Pancreas (tissue), 10 donors: Measurements from ENCODE around the gene MGAT4B. TPM values are rescaled to one million over a fixed set of nuclear protein-coding genes. Genes with fewer than 3 reads are reported as not detected.

Source experiments
- ATAC-seq, 4 donors: fragments of 200-7000 bp; cut with Tn5 transposase; one replicate each; pipeline versions ENCODE4 v1.8.0 to v1.9.1; 2020; ENCODE audit warnings: mild to moderate bottlenecking in 4 of 4, moderate library complexity in 4 of 4
- DNase-seq, 6 donors: peaks; one replicate each; pipeline ENCODE4 v3.0.0-alpha.2; 2020
- FAIRE-seq: peaks from 2 replicates; lab custom pipeline; 2012; peaks lifted over from hg19 to GRCh38; lab: Jason Lieb, UNC
- H3K27ac ChIP-seq, 4 donors: fragments of 200-600 bp; sonication (generic); 1 replicate in 3 of 4; 2 replicates in 1 of 4; pipeline versions ENCODE4 v1.5.0 to v1.8.0; 2020
- H3K27me3 ChIP-seq, 4 donors: fragments of 200-600 bp; one replicate each; pipeline ENCODE4 v1.8.0; 2021
- H3K36me3 ChIP-seq, 3 donors: fragments of 200-600 bp; sonication (generic) in 1 of 3; one replicate each; pipeline versions ENCODE4 v1.5.0 to v1.8.0; 2020 to 2021
- H3K4me1 ChIP-seq, 3 donors: fragments of 200-600 bp; one replicate each; pipeline ENCODE4 v1.8.0; 2021
- H3K4me3 ChIP-seq, 4 donors: fragments of 200-600 bp; sonication (generic) in 2 of 4; one replicate each; pipeline versions ENCODE4 v1.5.0 to v1.8.0; 2020 to 2021
- H3K9me3 ChIP-seq, 4 donors: fragments of 200-600 bp; one replicate each; pipeline ENCODE4 v1.8.0; 2021
- WGBS, 2 donors: extraction: QIAGEN DNeasy Blood & Tissue Kit; methylation state at CpG; one replicate each; pipeline ENCODE4 v1.1.7; 2013; 5-methylcytosine and 5-hydroxymethylcytosine counted together
- intact Hi-C, 3 donors: fragments of 100-400 bp; cut with DNase I; formaldehyde crosslinking; loops; one replicate each; pipeline versions ENCODE4 v1.11.1 to v1.14.2; 2022
- polyA plus RNA-seq, 2 donors: library from polyadenylated mRNA; stranded (reverse); fragments of 200-250 nt; gene quantifications; one replicate each; pipeline ENCODE4 v1.2.3, GENCODE V29; 2013
- total RNA-seq, 6 donors: library from RNA; stranded (reverse); fragmentation: NEBNext Ultra II Directional in 4 of 6; extraction: Animal tissue kit (Norgen Biotek cat#: 25700) in 4 of 6; gene quantifications; one replicate each; pipeline versions ENCODE4 v1.2.1 to v1.2.4, GENCODE V29; 2021 to 2023
- TF ChIP-seq, protein P1 (sequence below), 4 donors: fragments of 200-600 bp; sonication (generic) in 3 of 4; IDR thresholded peaks; one replicate each; pipeline versions ENCODE4 v1.5.0 to v1.8.0; 2021; ENCODE audit warnings: antibody characterized with exemption in 4 of 4
- donor health status: healthy with polysubstance abuse.
- donor health status: DM: no; HTN: no; CAD: no; lungs with moderate emphysema.
- donor health status: DM: no; HTN: no; CAD: no.
- donor health status: control.
- donor health status: control.
- donor health status: Bipolar disorder and iron deficiency.
- donor health status: DM: yes; HTN: yes; CAD: no.
- donor health status: DM: no; HTN: no; CAD: no.
- donor health status: DM: no; HTN: no; CAD: no.
- donor health status: DM: yes; HTN: yes; CAD: no.

The MGAT4B gene
- total and polyA plus RNA-seq, 8 donors: 33.7 to 97.5 (median 52.7) TPM

DNA sequence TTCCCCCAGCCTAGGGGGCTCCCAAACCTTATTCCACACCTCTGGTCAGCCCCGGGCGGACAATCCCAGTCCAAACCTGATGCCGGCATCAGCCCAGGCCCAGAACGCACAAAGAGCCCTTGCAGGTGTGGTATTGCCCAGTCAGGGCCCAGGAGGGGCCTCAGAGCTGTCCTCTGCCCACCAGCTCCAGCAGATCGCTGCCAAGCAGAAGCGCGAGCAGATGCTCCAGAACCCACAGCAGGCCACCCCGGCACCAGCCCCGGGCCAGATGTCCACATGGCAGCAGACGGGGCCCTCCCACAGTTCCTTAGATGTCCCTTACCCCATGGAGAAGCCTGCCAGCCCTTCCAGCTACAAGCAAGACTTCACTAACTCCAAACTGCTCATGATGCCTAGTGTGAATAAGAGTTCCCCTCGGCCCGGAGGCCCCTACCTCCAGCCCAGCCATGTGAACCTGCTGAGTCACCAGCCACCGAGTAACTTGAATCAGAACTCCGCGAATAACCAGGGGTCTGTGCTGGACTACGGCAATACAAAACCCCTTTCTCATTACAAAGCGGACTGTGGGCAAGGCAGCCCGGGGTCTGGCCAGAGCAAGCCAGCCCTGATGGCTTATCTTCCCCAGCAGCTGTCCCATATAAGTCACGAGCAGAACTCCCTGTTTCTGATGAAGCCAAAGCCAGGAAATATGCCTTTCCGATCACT lies 40.5 kb downstream of the MGAT4B start:
- Histone ChIP-seq H3K36me3 (peaks cover 0 to 41% (median 19%) of the 10 kb centered on the region in 3 donors), H3K27me3 (no peaks in the 10 kb centered on the region), H3K4me3 (no peak overlapping the region), H3K9me3 (no peaks in the 10 kb centered on the region), H3K4me1 (peaks cover 13 to 21% (median 16%) of the 10 kb centered on the region in 3 donors), H3K27ac (peak overlapping the region in 2 of 4 donors; percentile 23 to 59)
- 78 to 79% methylated on average over 20 of the region's 20 CpGs for WGBS, 2 donors
- DNase-seq (peak in 1 of 6 donors; percentile 73), ATAC-seq (no peak), FAIRE-seq (no peak)
- intact Hi-C loops: no loop called here
- TF ChIP-seq, protein P1, sequence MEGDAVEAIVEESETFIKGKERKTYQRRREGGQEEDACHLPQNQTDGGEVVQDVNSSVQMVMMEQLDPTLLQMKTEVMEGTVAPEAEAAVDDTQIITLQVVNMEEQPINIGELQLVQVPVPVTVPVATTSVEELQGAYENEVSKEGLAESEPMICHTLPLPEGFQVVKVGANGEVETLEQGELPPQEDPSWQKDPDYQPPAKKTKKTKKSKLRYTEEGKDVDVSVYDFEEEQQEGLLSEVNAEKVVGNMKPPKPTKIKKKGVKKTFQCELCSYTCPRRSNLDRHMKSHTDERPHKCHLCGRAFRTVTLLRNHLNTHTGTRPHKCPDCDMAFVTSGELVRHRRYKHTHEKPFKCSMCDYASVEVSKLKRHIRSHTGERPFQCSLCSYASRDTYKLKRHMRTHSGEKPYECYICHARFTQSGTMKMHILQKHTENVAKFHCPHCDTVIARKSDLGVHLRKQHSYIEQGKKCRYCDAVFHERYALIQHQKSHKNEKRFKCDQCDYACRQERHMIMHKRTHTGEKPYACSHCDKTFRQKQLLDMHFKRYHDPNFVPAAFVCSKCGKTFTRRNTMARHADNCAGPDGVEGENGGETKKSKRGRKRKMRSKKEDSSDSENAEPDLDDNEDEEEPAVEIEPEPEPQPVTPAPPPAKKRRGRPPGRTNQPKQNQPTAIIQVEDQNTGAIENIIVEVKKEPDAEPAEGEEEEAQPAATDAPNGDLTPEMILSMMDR (IDR thresholded peaks at IDR 0.05): no peak

DNA sequence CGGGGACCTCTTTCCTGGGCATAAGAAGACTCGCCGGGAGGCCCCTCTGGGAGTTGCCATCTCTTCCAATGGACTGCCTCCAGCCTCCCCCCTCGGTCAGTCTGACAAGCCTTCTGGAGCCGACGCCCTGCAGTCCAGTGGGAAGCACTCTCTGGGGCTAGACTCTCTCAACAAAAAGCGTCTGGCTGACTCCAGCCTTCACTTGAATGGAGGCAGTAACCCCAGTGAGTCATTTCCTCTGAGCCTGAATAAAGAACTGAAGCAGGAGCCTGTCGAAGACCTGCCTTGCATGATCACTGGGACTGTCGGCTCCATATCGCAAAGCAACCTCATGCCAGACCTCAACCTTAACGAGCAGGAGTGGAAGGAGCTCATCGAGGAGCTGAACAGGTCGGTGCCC lies 41.3 kb downstream of the MGAT4B start:
- ATAC-seq: peak in 2 of 4 donors; percentile 8 to 11
- TF ChIP-seq, protein P1 (IDR thresholded peaks at IDR 0.05): no peak
- peaks cover 13 to 21% (median 16%) of the 10 kb centered on the region in 3 donors for H3K4me1 ChIP-seq
- intact Hi-C loops: no loop called here
- no peak for DNase-seq
- H3K27me3 ChIP-seq: no peaks in the 10 kb centered on the region
- peak overlapping the region in 2 of 4 donors; percentile 23 to 59 for H3K27ac ChIP-seq
- FAIRE-seq: no peak
- no peak overlapping the region for H3K4me3 ChIP-seq
- peaks cover 0 to 33% (median 17%) of the 10 kb centered on the region in 3 donors for H3K36me3 ChIP-seq
- no peaks in the 10 kb centered on the region for H3K9me3 ChIP-seq
- WGBS, 2 donors: 77 to 79% methylated on average over 13 of the region's 13 CpGs

DNA sequence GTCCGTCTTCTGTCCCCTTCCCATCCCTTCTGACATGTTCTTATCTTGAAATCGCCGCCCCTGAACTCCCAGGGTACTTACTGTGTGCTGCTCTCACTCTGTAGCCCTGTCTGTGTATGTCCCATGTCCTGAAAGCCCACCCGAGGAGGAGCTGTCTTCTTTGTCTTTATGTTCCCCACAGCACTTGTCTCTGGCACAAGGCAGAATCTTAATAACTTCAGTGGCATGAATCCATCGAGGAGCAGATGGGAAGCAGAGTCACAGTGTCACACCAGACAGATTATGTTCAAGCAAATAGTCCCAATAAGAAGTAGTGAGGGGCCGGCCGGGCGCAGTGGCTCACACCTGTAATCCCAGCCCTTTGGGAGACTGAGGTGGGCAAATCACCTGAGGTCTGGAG lies 42.6 kb downstream of the MGAT4B start:
- H3K27ac ChIP-seq: no peak overlapping the region
- TF ChIP-seq, protein P1 (IDR thresholded peaks at IDR 0.05): no peak
- no peak overlapping the region for H3K4me3 ChIP-seq
- no peak for FAIRE-seq
- no peaks in the 10 kb centered on the region for H3K27me3 ChIP-seq
- peaks cover 0 to 22% (median 11%) of the 10 kb centered on the region in 3 donors for H3K36me3 ChIP-seq
- intact Hi-C loops: no loop called here
- 65 to 70% methylated on average over 8 of the region's 8 CpGs for WGBS, 2 donors
- H3K9me3 ChIP-seq: no peaks in the 10 kb centered on the region
- H3K4me1 ChIP-seq: peaks cover 13 to 21% (median 16%) of the 10 kb centered on the region in 3 donors
- no peak for DNase-seq
- no peak for ATAC-seq

DNA sequence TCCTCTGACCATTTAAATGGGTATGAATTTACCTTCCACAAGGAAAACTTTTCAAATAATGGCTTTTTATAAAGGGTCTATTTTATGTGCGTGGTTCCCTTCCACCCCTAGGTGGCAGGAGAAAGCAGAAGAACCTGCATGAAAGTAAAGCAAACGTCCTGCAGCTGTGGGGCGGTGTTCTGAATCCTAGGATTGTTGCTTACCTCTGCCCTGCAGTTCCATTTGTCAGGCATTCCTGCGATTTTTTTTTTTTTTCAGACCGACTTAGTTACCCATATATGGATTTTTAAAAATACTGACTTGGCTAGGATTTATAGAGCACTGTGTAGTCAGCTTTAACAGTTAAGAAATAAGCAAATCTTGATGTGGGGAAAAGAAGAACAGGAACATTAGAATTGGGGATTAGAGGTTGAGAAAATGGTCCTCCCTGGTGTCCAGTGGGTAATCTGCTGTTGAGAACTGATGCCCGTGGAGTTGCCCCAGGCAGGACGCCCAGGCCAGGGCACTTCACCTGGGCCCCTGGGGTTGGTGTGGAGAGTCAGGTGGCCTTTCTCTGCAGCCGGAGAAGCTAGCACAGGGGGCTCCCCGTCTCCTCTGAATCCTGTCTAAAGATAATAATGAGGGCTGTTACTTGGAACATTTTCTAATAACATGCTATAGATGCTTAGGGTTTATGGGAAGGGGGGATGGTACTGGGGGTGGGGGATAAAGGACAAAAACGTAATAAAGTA lies 43.3 kb downstream of the MGAT4B start:
- H3K4me3 ChIP-seq: no peak overlapping the region
- peak overlapping the region in 1 of 4 donors; percentile 49 for H3K27ac ChIP-seq
- DNase-seq (peak in 4 of 6 donors; percentile 42 to 68 (median 58)), FAIRE-seq (peak; percentile 41), ATAC-seq (peak; percentile 89 to 92 (median 91))
- WGBS, 2 donors: 15 to 18% methylated on average over 10 of the region's 10 CpGs
- no peaks in the 10 kb centered on the region for H3K27me3 ChIP-seq
- peaks cover 0 to 16% (median 11%) of the 10 kb centered on the region in 3 donors for H3K36me3 ChIP-seq
- no peaks in the 10 kb centered on the region for H3K9me3 ChIP-seq
- TF ChIP-seq, protein P1 (IDR thresholded peaks at IDR 0.05): peak; percentile 49 to 86 (median 74)
- peaks cover 13 to 21% (median 16%) of the 10 kb centered on the region in 3 donors for H3K4me1 ChIP-seq
- intact Hi-C loops: no loop called here
